Activated CD8-positive, alpha-beta memory T cell treated with anti-CD3 and anti-CD28 coated beads, Interleukin-2, amount 50 U/mL, for 1 hour (primary cell): ENCODE results near the gene DIRAS3.
"Not testable (repeated sequence)": the region's sequence is repeated elsewhere in the genome, so short reads cannot be mapped to it uniquely, and the experiment has no call there.

ENCODE experiments used
- DNase-seq: peaks from one replicate; pipeline ENCODE4 v3.0.0-alpha.2; 2020; ENCODE audit errors: extremely low read depth

Gene DIRAS3

DNA sequence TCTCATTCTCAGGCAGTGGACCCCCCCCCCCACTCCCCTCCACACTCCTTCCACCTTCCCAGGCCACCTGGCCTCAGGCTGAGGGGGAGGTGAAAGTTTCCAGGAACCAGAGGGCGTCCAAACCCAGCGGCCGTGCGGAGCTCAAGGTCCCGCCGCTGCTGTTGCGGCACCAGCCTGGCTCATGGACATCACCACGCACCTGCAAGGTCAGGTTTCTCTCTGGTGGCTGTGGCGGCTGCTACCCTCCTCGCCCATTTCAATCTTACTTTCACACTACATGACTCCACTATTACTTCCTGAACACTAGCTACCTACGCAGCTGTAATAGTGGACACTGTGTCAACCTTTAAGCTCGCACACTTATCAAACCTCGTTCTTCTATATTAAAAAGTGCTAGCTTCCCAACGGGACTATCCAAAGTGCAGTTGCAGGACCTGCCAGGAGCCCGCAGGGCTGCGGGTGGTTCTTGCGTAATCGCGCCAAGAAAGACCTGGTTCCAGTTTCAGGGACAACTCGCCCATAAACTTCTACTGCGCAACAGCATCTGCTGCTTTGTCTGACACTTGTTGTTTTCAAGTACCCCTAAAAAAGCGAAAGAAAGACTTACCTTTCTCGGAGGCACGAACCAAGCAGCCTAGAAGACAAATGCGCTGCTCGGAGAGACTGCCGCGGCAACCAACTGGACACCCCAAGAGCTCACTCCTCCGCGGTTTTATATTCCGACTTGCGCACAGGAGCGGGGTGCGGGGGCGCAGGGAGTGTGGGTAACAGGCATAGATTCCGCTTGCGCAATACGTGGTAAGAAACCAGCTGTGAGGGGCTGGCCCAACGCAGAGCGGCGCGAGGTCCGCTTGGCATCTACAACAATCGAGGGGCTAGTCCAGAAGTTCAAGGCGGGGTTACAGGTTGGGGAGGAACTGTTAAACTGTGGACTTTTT is at the start of gene DIRAS3:
TSS of gene DIRAS3 (minus strand) at position 687 of the 938 bp plus-strand sequence. CDS start 3,330 bp downstream, outside the sequence.
- DNase-seq = no peak

- DNase-seq = no peak
Observed at GRCh38 chr1:68093737-68094136, 43.3 kb upstream of the DIRAS3 start.

DNA sequence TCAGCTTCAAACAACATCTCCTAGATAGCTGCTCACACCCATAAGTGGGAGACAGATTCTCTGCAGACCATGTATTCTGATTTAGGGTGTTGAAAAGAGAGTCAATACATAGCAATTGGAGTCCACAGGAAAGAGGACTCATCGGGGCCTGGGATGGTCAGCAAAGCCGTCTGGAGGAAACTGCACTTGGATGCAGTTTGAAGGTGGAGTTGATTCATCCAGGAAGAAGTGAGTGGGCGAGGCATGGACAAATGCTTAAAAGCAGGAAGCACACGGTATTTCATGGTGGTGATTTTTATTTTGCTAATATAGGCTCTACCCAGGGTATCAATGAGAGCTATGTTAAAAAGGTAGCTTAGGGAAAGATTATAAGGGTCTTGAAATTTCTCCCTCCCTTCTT is 36.8 kb upstream of the DIRAS3 start:
- DNase-seq = no peak

DNA sequence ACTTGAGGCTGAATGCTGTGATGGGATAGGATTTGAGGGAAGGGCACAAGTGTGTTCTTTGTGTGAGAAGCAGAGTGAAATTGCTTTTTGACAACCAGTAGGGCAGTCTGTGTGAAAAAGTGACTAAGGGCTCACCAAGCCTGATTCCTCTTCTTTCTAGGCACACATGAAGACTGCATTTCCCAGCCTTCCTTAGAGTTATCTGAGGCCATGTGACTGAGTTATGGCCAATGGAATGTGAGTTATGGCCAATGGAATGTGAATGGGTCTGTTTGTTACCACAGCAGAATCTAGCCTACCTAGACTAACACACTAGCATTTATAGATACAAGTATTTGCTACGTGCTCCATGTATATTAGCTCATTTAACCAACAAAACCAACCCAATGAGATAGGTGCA is 35.3 kb upstream of the DIRAS3 start:
- no peak for DNase-seq

- DNase-seq = no peak
Observed at GRCh38 chr1:68083686-68084085, 33.3 kb upstream of the DIRAS3 start.

- DNase-seq = no peak
Observed at GRCh38 chr1:68081775-68082283, 31.4 kb upstream of the DIRAS3 start.

DNA sequence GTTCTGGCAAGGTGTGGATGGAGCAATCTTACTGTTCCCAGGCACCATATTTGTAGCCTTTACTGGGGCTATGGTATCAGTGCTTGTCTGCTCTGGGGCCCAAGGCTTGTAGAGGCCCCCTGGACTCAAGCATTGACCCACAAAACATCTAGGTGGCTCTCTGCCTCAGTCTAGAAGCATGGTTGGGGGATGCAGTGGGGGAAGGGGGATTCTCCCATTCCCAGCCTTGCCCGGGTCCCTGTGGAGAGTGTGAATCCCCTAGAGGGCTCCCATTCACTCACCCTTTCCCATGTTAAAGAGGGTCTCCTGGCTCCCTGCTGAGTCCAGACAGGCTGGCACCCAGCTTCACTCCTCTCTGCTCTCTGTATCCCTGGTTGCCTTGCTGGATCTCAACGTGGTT is 28.2 kb upstream of the DIRAS3 start:
- no peak for DNase-seq

GRCh38 chr1:68074472-68074871 is 24.0 kb upstream of the DIRAS3 start:
- DNase-seq = no peak

GRCh38 chr1:68065766-68066165 is 15.3 kb upstream of the DIRAS3 start:
- no peak for DNase-seq

DNA sequence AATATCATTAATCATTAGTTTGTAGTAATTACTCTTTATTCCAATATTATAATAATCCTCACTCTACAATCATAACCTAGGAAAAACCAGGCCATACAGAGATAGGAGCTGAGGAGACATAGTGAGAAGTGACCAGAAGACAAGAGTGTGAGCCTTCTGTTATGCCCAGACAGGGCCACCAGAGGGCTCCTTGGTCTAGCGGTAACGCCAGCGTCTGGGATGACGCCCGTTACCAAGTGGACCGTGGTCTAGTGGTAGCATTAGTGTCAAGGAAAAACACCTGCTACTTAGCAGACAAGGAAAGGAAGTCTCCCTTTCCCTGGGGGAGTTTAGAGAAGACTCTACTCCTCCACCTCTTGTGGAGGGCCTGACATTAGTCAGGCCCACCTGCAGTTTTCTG is 7.6 kb upstream of the DIRAS3 start:
- not testable (repeated sequence) for DNase-seq

DNA sequence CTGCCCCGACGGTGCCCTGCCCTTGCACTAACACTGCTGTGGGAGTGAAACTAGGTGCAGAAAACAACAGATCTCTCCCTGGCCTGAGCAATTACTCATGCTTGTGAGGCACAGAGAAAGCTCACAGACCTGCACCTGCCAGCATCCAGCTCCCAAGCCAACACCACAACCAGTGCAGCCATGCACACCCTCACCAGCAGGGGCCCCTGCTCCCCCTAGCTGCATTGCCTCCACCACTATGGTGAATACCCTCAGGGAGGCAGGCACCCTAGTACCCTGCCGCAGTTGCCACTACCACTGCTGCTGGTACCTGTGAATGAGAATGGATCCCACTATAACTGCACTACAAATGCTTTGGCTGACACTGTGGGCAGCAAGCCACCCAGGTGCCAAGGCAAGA is 7.1 kb upstream of the DIRAS3 start:
- no peak for DNase-seq

GRCh38 chr1:68057050-68057449 is 6.6 kb upstream of the DIRAS3 start:
- DNase-seq = no peak

DNA sequence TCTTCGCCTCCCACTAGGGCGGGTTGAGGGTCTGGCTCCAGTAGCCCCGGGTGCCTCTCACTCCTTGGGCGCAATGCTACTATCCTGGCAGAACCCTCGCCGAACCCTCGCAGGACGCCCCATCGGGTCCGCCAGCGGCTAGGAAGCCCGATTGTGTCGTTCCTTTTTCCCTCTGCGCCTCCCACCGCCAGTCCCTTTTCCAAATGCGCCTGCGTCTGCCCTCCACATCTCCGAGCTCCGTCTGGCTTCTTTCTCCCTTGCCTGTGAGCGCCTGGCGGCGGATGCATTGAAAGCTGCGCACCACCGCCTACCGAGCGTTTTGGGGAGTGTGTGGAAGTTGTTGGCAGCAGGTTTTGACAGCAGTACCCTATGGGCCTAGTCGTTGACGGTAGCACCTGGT is 1.0 kb upstream of the DIRAS3 start:
- DNase-seq = no peak

GRCh38 chr1:68047659-68048026 is 2.8 kb downstream of the DIRAS3 start:
- no peak for DNase-seq

GRCh38 chr1:68046885-68047658 is 3.4 kb downstream of the DIRAS3 start:
- no peak for DNase-seq

DNA sequence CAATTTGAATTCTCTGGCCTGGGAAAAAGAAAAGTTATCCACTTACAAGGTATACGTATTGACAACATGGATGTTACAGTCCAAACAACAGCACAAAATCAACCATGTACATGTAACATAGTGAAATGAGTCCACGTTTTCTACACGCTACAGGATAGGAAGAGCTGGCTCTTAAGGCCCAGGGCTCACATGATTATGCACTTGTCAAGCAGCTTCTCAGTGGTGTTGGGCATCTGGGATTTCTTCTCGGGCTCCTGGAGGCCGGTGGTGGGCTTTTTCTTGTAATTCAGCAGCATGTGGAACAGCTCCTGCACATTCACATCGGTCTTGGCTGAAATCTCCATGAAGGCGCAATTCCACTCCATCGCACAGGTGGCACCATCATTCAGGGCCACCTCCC is 4.0 kb downstream of the DIRAS3 start:
- DNase-seq = no peak

GRCh38 chr1:68045511-68046180 is 4.8 kb downstream of the DIRAS3 start:
- DNase-seq = no peak

DNA sequence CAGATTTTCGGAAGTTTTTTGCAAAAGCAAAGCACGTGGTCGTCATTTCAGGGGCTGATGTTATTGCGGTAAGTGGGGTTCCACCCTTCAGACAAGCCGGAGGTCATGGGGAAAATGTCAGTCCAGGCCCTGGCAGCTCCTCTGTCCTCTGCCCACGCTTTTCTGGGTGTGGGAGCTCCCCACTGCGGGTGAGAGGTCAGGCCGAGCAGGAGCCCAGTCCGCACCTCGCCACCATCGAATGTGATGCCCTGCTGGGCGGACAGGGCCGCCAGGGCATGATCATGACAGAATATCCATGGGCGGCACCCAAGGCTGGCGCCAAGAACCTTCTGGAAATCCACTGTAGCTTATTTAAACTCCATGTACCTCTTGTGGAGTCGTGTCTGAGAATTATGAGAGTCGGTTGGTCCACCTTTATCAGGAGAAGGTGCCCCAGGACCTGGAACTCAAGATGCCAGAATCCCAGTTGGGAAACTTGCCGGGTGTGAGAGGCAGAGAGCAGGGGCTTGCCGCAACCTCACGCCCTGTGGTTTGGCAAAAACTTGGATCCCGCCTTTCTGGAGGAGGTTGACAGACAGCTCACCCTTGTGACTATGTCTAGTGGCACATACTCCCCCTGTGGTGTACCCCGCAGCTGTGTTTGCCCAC is 6.9 kb downstream of the DIRAS3 start:
- DNase-seq = no peak

DNA sequence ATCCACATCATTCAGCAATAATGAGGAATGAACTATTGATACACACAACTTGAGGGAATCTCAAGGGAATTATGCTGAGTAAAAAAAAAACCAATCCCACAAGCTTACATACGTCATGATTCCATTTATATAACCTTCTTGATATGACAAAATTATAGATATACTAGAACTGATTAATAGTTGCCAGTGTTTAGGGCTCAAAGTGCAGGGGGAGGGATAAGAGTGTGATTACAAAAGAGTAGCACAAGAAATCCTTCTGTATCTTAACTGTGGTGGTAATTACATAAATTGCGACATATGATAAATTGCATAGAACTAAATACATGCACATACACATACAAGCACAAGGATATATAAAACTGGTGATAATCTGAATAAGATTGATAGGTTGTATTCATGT is 13.5 kb downstream of the DIRAS3 start:
- no peak for DNase-seq

- no peak for DNase-seq
Observed at GRCh38 chr1:68029444-68029843, 21.0 kb downstream of the DIRAS3 start.

DNA sequence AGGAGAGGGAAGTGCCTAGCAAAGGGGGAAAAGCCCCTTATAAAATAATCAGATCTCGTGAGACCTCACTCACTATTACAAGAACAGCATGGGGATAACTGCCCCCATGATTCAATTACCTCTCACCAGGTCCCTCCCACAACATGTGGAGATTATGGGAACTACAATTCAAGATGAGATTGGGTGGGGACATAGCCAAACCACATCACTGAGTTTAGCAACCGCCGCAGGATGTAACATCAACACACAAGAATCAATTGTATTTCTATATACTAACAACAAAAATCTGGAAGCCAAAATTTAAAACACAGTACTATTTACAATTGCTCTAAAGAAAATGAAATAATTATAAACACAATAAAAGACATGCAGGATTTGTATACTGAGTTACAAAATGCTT is 21.9 kb downstream of the DIRAS3 start:
- DNase-seq = no peak
